ENCODE measurements around the gene NMNAT3. TPM values are rescaled to one million over a fixed set of nuclear protein-coding genes. Genes with fewer than 3 reads are reported as not detected.

Gene NMNAT3
- polyA plus RNA-seq, 1 of the 3 experiments (the other 2 are of a cell fraction): not detected

GRCh38 chr3:139716908-139717485 is 39.2 kb upstream of the NMNAT3 start:
- no peak overlapping the region for H3K9ac ChIP-seq
- H3F3A ChIP-seq (replicated peaks; ENCODE audit: insufficient read depth): no peaks in the 10 kb centered on the region
- H4K20me1 ChIP-seq (ENCODE audit: insufficient read depth): no peaks in the 10 kb centered on the region
- no peak overlapping the region for H3K4me3 ChIP-seq (ENCODE audit: low read depth in 2 of 2, low read length in 1 of 2)
- no peaks in the 10 kb centered on the region for H3K9me3 ChIP-seq
- 47% methylated on average over 3 of the region's 3 CpGs for WGBS (ENCODE audit: low lambda C conversion rate)
- POLR2A ChIA-PET: no interaction called here
- H3K36me3 ChIP-seq (replicated peaks in 1 of 2; ENCODE audit: control insufficient read depth in 1 of 2, insufficient read depth in 2 of 2, low read length in 1 of 2): no peaks in the 10 kb centered on the region
- no peak for DNase-seq
- no peak overlapping the region for H3K27ac ChIP-seq (ENCODE audit: low read depth in 2 of 2, low read length in 1 of 2)
- H3K4me1 ChIP-seq (ENCODE audit: control insufficient read depth in 1 of 2, insufficient read depth in 2 of 2, low read depth in 1 of 2, low read length in 1 of 2): peaks cover 0 to 3% of the 10 kb centered on the region in 2 experiments; a peak in 1 of 4 replicates
- H3K9me2 ChIP-seq: no peaks in the 10 kb centered on the region
- no peaks in the 10 kb centered on the region for H3K79me2 ChIP-seq (ENCODE audit: insufficient read depth)
- CTCF ChIA-PET: interaction anchor here (1.2 to 3.7 kb wide), 4 partner anchors 24 to 289 kb away, joined by 3 to 21 read pairs (median 12); partner anchors contain the start of gene CLSTN2
- no peak overlapping the region for H2AFZ ChIP-seq (ENCODE audit: low read depth)
- no peak overlapping the region for H3K4me2 ChIP-seq
- no peaks in the 10 kb centered on the region for H3K27me3 ChIP-seq (ENCODE audit: insufficient read depth)
- TF ChIP-seq NRF1 (IDR thresholded peaks at IDR 0.05; ENCODE audit: low read depth, low read length) (no peak), ZBTB33 (IDR thresholded peaks at IDR 0.05; ENCODE audit: borderline replicate concordance, low read depth) (no peak), ELF1 (IDR thresholded peaks at IDR 0.05) (no peak), CHD2 (IDR thresholded peaks at IDR 0.05; ENCODE audit: low read length, partially characterized antibody) (no peak), RFX5 (IDR thresholded peaks at IDR 0.05; ENCODE audit: low read length) (no peak), TCF12 (IDR thresholded peaks at IDR 0.05) (no peak)

- H3K79me2 ChIP-seq (ENCODE audit: insufficient read depth): no peaks in the 10 kb centered on the region
- no peaks in the 10 kb centered on the region for H3K36me3 ChIP-seq (replicated peaks in 1 of 2; ENCODE audit: control insufficient read depth in 1 of 2, insufficient read depth in 2 of 2, low read length in 1 of 2)
- TF ChIP-seq TAF1 (IDR thresholded peaks at IDR 0.05; ENCODE audit: borderline replicate concordance, low read depth, low read length) (no peak), IRF3 (IDR thresholded peaks at IDR 0.05; ENCODE audit: low read depth, low read length) (no peak), USF1 (IDR thresholded peaks at IDR 0.05; ENCODE audit: borderline replicate concordance, low read depth) (no peak), MEF2A (IDR thresholded peaks at IDR 0.05; ENCODE audit: borderline replicate concordance, low read depth) (no peak), YY1 (IDR thresholded peaks at IDR 0.05; ENCODE audit: low read depth) (no peak), ZBTB33 (IDR thresholded peaks at IDR 0.05; ENCODE audit: borderline replicate concordance, low read depth) (no peak), SMC3 (IDR thresholded peaks at IDR 0.05; ENCODE audit: low read depth, low read length) (no peak), RAD21 (IDR thresholded peaks at IDR 0.05; ENCODE audit: low read length) (no peak), FOSL2 (IDR thresholded peaks at IDR 0.05; ENCODE audit: borderline replicate concordance, low read depth) (no peak), POLR2AphosphoS5 (IDR thresholded peaks at IDR 0.05; ENCODE audit: low read depth, low read length) (no peak)
- no peaks in the 10 kb centered on the region for H3F3A ChIP-seq (replicated peaks; ENCODE audit: insufficient read depth)
- H3K27ac ChIP-seq (ENCODE audit: low read depth in 2 of 2, low read length in 1 of 2): no peak overlapping the region
- H2AFZ ChIP-seq (ENCODE audit: low read depth): no peak overlapping the region
- no peaks in the 10 kb centered on the region for H3K9me2 ChIP-seq
- no peak overlapping the region for H3K9ac ChIP-seq
- no peaks in the 10 kb centered on the region for H3K27me3 ChIP-seq (ENCODE audit: insufficient read depth)
- no peak overlapping the region for H3K4me2 ChIP-seq
- H3K9me3 ChIP-seq: no peaks in the 10 kb centered on the region
- no peaks in the 10 kb centered on the region for H4K20me1 ChIP-seq (ENCODE audit: insufficient read depth)
- no peak overlapping the region for H3K4me3 ChIP-seq (ENCODE audit: low read depth in 2 of 2, low read length in 1 of 2)
- CTCF ChIA-PET: interaction anchor here (3.7 kb wide), 1 partner anchor 219 kb away, joined by 21 read pairs; the partner anchor contains the start of gene CLSTN2
- WGBS (ENCODE audit: low lambda C conversion rate): 8% methylated on average over 2 of the region's 2 CpGs
- POLR2A ChIA-PET: no interaction called here
- H3K4me1 ChIP-seq (ENCODE audit: control insufficient read depth in 1 of 2, insufficient read depth in 2 of 2, low read depth in 1 of 2, low read length in 1 of 2): no peaks in the 10 kb centered on the region; a peak in 1 of 4 replicates
- no peak for DNase-seq
Measured at GRCh38 chr3:139715743-139716360, 38.1 kb upstream of the NMNAT3 start.
